Vagina (tissue), 2 donors: ENCODE data around the gene CD22. TPM values are rescaled to one million over a fixed set of nuclear protein-coding genes. Genes with fewer than 3 reads are reported as not detected.

Source experiments
- DNase-seq, 2 donors: peaks; one replicate each; pipeline ENCODE4 v3.0.0-alpha.2; 2017; ENCODE audit errors: extremely low spot score in 2 of 2
- H3K27ac ChIP-seq: fragments of 200-600 bp; sonication (generic); one replicate; pipeline ENCODE4 v1.5.1; 2019
- H3K27me3 ChIP-seq: fragments of 200-600 bp; sonication (generic); one replicate; pipeline ENCODE4 v1.5.1; 2019
- H3K36me3 ChIP-seq, 2 donors: fragments of 200-600 bp; sonication (generic); one replicate each; pipeline ENCODE4 v1.5.1; 2017 to 2019
- H3K4me1 ChIP-seq: fragments of 200-600 bp; sonication (generic); one replicate; pipeline ENCODE4 v1.5.1; 2019
- H3K4me3 ChIP-seq, 2 donors: fragments of 200-600 bp; sonication (generic); 1 replicate in 1 of 2; 2 replicates in 1 of 2; pipeline ENCODE4 v1.5.1; 2016 to 2019
- H3K9me3 ChIP-seq: fragments of 200-600 bp; sonication (generic); one replicate; pipeline ENCODE4 v1.5.1; 2019
- POLR2A ChIP-seq, 2 donors: fragments of 450-650 bp; IDR thresholded peaks; one replicate each; pipeline ENCODE4 v1.6.1; 2017; ENCODE audit warnings: antibody characterized with exemption in 2 of 2, mild to moderate bottlenecking in 2 of 2, moderate library complexity in 2 of 2
- POLR2AphosphoS5 ChIP-seq, 2 donors: sonication (generic); formaldehyde crosslinking; IDR thresholded peaks; one replicate each; pipeline ENCODE4 v1.9.0; 2017; ENCODE audit warnings: antibody characterized with exemption in 2 of 2, mild to moderate bottlenecking in 2 of 2, low read depth in 1 of 2; ENCODE audit not compliant: insufficient read depth in 1 of 2
- intact Hi-C: fragments of 100-400 bp; cut with DNase I; formaldehyde crosslinking; loops from one replicate; pipeline ENCODE4 v1.15.1; 2023
- total RNA-seq: library from RNA; depleted of rRNA; stranded (reverse); fragments of >200 nt; gene quantifications from one replicate; pipeline ENCODE4 v1.2.3, GENCODE V29; 2016
- TF ChIP-seq, protein P1 (sequence below), 3 experiments: fragments of 450-650 bp in 2 of 3; fragments of 200-600 bp in 1 of 3; sonication (generic) in 1 of 3; IDR thresholded peaks; one replicate each; pipeline ENCODE4 v1.5.1; 2017 to 2019; ENCODE audit warnings: antibody characterized with exemption in 3 of 3, mild to moderate bottlenecking in 2 of 3, moderate library complexity in 2 of 3

CD22 gene
- total RNA-seq, 1 donor from 2014 or later, result 7.6 TPM

DNA sequence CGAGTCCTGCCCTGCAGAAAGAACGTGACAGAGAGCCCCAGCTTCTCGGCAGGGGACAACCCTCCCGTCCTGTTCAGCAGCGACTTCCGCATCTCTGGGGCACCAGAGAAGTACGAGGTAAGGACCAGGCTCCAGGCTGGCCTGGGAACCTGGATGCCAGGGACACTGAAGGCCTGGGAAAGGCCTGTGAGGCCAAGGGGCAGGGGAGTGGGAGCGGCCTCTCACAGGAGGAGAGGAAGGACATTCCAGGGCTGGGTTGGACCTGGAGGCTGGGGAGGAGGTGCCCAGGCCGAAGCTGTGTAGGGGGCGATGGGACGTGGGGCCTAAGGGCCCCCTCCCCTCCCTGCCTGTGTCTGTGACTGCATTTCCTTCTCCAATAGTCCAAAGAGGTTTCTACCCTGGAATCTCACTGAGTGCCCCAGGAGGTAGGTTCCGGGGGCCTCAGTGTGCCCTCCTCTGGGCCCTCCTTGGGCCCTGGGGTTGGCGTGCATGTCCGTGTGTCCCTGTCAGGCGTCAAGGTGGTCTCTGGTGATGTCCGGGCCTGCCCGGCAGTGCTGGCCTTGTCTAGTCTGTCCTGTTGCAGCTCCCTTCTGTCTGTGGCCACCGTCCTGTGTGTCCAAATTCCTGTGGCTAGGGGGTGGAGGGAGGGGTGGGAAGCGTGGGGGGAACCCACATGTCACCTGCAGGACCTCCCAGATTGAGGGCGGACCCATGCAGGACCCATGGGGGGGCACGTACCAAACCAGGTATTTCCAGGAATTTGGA is 16.9 kb upstream of the CD22 start:
- TF ChIP-seq POLR2A (IDR thresholded peaks at IDR 0.05) (no peak), POLR2AphosphoS5 (IDR thresholded peaks at IDR 0.05; ENCODE audit: insufficient read depth in 1 of 2, low read depth in 1 of 2) (no peak)
- TF ChIP-seq, protein P1, sequence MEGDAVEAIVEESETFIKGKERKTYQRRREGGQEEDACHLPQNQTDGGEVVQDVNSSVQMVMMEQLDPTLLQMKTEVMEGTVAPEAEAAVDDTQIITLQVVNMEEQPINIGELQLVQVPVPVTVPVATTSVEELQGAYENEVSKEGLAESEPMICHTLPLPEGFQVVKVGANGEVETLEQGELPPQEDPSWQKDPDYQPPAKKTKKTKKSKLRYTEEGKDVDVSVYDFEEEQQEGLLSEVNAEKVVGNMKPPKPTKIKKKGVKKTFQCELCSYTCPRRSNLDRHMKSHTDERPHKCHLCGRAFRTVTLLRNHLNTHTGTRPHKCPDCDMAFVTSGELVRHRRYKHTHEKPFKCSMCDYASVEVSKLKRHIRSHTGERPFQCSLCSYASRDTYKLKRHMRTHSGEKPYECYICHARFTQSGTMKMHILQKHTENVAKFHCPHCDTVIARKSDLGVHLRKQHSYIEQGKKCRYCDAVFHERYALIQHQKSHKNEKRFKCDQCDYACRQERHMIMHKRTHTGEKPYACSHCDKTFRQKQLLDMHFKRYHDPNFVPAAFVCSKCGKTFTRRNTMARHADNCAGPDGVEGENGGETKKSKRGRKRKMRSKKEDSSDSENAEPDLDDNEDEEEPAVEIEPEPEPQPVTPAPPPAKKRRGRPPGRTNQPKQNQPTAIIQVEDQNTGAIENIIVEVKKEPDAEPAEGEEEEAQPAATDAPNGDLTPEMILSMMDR (IDR thresholded peaks at IDR 0.05), result no peak
- no peaks in the 10 kb centered on the region for H3K9me3 ChIP-seq
- H3K27me3 ChIP-seq, result no peaks in the 10 kb centered on the region
- no peak overlapping the region for H3K27ac ChIP-seq
- H3K4me1 ChIP-seq, result no peaks in the 10 kb centered on the region
- intact Hi-C loops, result loop anchor here (10.0 kb wide), 1 partner anchor 497 kb away; no protein-coding TSS in a partner anchor
- H3K4me3 ChIP-seq, result no peak overlapping the region
- H3K36me3 ChIP-seq, result no peaks in the 10 kb centered on the region
- no peak for DNase-seq

DNA sequence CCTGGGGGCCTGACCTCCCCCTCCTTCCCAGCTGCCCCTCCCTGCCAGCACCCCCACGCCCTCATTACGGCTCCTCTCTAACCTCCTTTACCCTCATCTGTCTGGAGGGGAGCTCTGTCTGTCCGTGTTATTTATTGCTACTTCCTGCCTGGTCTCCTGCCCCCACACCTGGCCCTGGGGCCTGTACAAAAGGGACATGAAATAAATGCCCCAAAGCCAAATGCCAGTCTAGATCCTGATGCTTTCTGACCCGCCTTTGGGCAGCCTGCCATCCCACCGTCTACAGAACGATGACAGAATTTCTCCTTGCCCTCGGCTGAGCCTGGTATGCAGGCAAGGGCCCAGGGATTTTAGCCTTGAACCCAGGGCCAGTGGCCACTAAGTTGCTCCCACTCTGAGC is 15.4 kb upstream of the CD22 start:
- intact Hi-C loops, result loop anchor here (10.0 kb wide), 1 partner anchor 499 kb away; no protein-coding TSS in a partner anchor
- TF ChIP-seq, protein P1 (IDR thresholded peaks at IDR 0.05), result no peak
- TF ChIP-seq POLR2A (IDR thresholded peaks at IDR 0.05) (no peak), POLR2AphosphoS5 (IDR thresholded peaks at IDR 0.05; ENCODE audit: insufficient read depth in 1 of 2, low read depth in 1 of 2) (no peak)

DNA sequence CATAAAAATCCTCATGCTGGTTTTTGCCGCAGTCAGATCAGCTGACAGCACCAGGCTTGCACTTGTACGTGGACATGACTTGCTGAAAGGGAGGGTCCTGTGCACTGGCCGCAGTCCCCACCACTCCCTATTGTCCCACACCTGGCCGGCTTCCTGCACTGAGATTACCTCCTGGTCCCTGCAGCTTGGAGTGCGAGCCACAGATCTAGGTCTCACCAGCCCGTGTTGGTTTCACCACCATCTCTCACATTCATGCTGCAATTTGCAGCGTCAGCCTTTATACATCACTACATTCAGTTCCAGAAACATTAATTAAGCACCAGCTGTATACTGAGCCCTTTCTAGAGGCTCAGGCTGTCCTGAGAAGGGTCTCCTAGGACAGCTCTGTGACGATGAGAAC is 15.0 kb upstream of the CD22 start:
- no peak overlapping the region for H3K4me3 ChIP-seq
- no peaks in the 10 kb centered on the region for H3K27me3 ChIP-seq

More for the DNA sequence above, 15.4 kb upstream of the CD22 start:
- DNase-seq, result no peak
- H3K4me1 ChIP-seq, result peaks cover 10% of the 10 kb centered on the region
- H3K4me3 ChIP-seq, result no peak overlapping the region
- H3K27me3 ChIP-seq, result no peaks in the 10 kb centered on the region
- H3K27ac ChIP-seq, result no peak overlapping the region
- no peaks in the 10 kb centered on the region for H3K36me3 ChIP-seq
- no peaks in the 10 kb centered on the region for H3K9me3 ChIP-seq

DNA sequence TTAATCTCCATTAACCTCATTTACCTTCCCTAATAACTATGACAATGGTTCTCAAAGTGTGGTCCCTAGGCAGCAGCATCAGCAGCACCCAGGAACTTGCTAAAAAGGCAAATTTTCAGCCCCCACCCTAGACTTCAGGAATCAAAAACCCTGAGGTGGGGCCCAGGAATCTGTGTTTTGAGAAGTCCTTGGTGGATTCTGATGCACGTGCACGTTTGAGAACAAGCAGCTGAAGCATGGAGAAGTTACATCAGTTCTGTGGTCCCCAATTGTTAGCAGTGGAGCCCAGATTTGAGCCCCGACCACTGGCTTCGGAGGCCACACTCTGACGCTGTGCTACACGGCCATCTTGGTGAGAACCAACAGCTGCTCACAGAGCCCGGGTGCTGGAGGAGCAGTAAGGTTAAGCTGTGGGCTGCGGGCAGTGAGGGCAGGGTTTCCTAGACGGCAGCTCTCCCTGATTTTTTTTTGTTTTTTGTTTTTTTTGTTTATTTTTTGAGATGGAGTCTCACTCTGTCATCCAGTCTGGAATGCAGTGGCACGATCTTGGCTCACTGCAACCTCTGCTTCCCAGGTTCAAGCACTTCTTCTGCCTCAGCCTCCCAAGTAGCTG is 14.0 kb upstream of the CD22 start:
- intact Hi-C loops, result loop anchor here (10.0 kb wide), 1 partner anchor 500 kb away; no protein-coding TSS in a partner anchor
- Histone ChIP-seq H3K9me3 (no peaks in the 10 kb centered on the region), H3K27me3 (no peaks in the 10 kb centered on the region), H3K36me3 (no peaks in the 10 kb centered on the region), H3K4me1 (peaks cover 19% of the 10 kb centered on the region), H3K27ac (no peak overlapping the region), H3K4me3 (no peak overlapping the region)
- DNase-seq, result no peak
- TF ChIP-seq POLR2AphosphoS5 (IDR thresholded peaks at IDR 0.05; ENCODE audit: insufficient read depth in 1 of 2, low read depth in 1 of 2) (no peak), POLR2A (IDR thresholded peaks at IDR 0.05) (no peak)
- TF ChIP-seq, protein P1 (IDR thresholded peaks at IDR 0.05), result no peak

More for the DNA sequence above, 15.0 kb upstream of the CD22 start:
- peaks cover 14% of the 10 kb centered on the region for H3K4me1 ChIP-seq
- TF ChIP-seq POLR2A (IDR thresholded peaks at IDR 0.05) (no peak), POLR2AphosphoS5 (IDR thresholded peaks at IDR 0.05; ENCODE audit: insufficient read depth in 1 of 2, low read depth in 1 of 2) (no peak)
- TF ChIP-seq, protein P1 (IDR thresholded peaks at IDR 0.05), result no peak
- H3K36me3 ChIP-seq, result no peaks in the 10 kb centered on the region
- intact Hi-C loops, result loop anchor here (10.0 kb wide), 1 partner anchor 499 kb away; no protein-coding TSS in a partner anchor
- DNase-seq, result no peak
- H3K27ac ChIP-seq, result no peak overlapping the region
- H3K9me3 ChIP-seq, result no peaks in the 10 kb centered on the region
